Stimulated activated CD8-positive, alpha-beta memory T cell treated with anti-CD3 and anti-CD28 coated beads, Interleukin-12 subunit alpha, Interleukin-12 subunit beta, amount 100 ng/mL, for 1 hour (primary cell): ENCODE data around the gene HDAC8.
"Not testable (repeated sequence)": the region's sequence is repeated elsewhere in the genome, so short reads cannot be mapped to it uniquely, and the experiment has no call there.

Experiments
- DNase-seq: peaks from one replicate; pipeline ENCODE4 v3.0.0-alpha.2; 2020; ENCODE audit warnings: low read depth

The HDAC8 gene

GRCh38 chrX:72572248-72573157, at the start of gene HDAC8:
HDAC8 (minus strand) TSS chrX:72572843; CDS start chrX:72572761, 82 bp downstream.
- no peak for DNase-seq

- no peak for DNase-seq
These were observed 49.2 kb upstream of the HDAC8 start for GRCh38 chrX:72621625-72622485.

- no peak for DNase-seq
These were observed 48.5 kb upstream of the HDAC8 start for GRCh38 chrX:72621163-72621562.

- DNase-seq, result no peak
These were observed 48.0 kb upstream of the HDAC8 start for GRCh38 chrX:72620550-72621145.

- no peak for DNase-seq
These were observed 36.7 kb upstream of the HDAC8 start for GRCh38 chrX:72609313-72609712.

GRCh38 chrX:72604705-72605104, 32.1 kb upstream of the HDAC8 start:
- DNase-seq, result no peak

GRCh38 chrX:72604112-72604511, 31.5 kb upstream of the HDAC8 start:
- no peak for DNase-seq

- not testable (repeated sequence) for DNase-seq
These were observed 18.4 kb upstream of the HDAC8 start for GRCh38 chrX:72591038-72591437.

GRCh38 chrX:72584163-72584562, 11.5 kb upstream of the HDAC8 start:
- DNase-seq, result no peak

GRCh38 chrX:72576141-72576894, 3.7 kb upstream of the HDAC8 start:
- no peak for DNase-seq

- DNase-seq, result no peak
These were observed 492 bp upstream of the HDAC8 start for GRCh38 chrX:72573158-72573511.

GRCh38 chrX:72569786-72570185, 2.9 kb downstream of the HDAC8 start:
- no peak for DNase-seq

- DNase-seq, result no peak
These were observed 4.1 kb downstream of the HDAC8 start for GRCh38 chrX:72568406-72569092.

- no peak for DNase-seq
These were observed 6.2 kb downstream of the HDAC8 start for GRCh38 chrX:72566448-72566847.

- not testable (repeated sequence) for DNase-seq
These were observed 13.0 kb downstream of the HDAC8 start for GRCh38 chrX:72559655-72560054.

- no peak for DNase-seq
These were observed 18.0 kb downstream of the HDAC8 start for GRCh38 chrX:72554448-72555140.

GRCh38 chrX:72552443-72552842, 20.2 kb downstream of the HDAC8 start:
- not testable (repeated sequence) for DNase-seq

- DNase-seq, result no peak
These were observed 26.7 kb downstream of the HDAC8 start for GRCh38 chrX:72545990-72546389.

GRCh38 chrX:72540318-72540717, 32.3 kb downstream of the HDAC8 start:
- DNase-seq, result no peak

GRCh38 chrX:72539822-72540221, 32.8 kb downstream of the HDAC8 start:
- no peak for DNase-seq

- no peak for DNase-seq
These were observed 36.1 kb downstream of the HDAC8 start for GRCh38 chrX:72536542-72536941.
